T follicular helper cell (primary cell): ENCODE results near the gene MRM1.
"Not testable (repeated sequence)": the region's sequence is repeated elsewhere in the genome, so short reads cannot be mapped to it uniquely, and the experiment has no call there.

Experiments used
- DNase-seq: peaks from one replicate; pipeline ENCODE4 v3.0.0-alpha.2; 2020; ENCODE audit warnings: low read depth

MRM1 gene

GRCh38 chr17:36600936-36601302, 464 bp upstream of the MRM1 start:
- DNase-seq, result no peak

GRCh38 chr17:36602030-36602748, 806 bp downstream of the MRM1 start:
- DNase-seq, result no peak

GRCh38 chr17:36602924-36603384, 1.6 kb downstream of the MRM1 start:
- peak; percentile 62 for DNase-seq

GRCh38 chr17:36605028-36605427, 3.6 kb downstream of the MRM1 start:
- DNase-seq, result not testable (repeated sequence)

- no peak for DNase-seq
Measured at GRCh38 chr17:36608280-36608679, 6.9 kb downstream of the MRM1 start.

- DNase-seq, result no peak
Measured at GRCh38 chr17:36608794-36609497, 7.6 kb downstream of the MRM1 start.

- no peak for DNase-seq
Measured at GRCh38 chr17:36609498-36609862, 8.1 kb downstream of the MRM1 start.

GRCh38 chr17:36610474-36610873, 9.1 kb downstream of the MRM1 start:
- DNase-seq, result no peak

- no peak for DNase-seq
Measured at GRCh38 chr17:36611345-36612072, 10.1 kb downstream of the MRM1 start.

- DNase-seq, result no peak
Measured at GRCh38 chr17:36612323-36612722, 10.9 kb downstream of the MRM1 start.

GRCh38 chr17:36613155-36613554, 11.8 kb downstream of the MRM1 start:
- no peak for DNase-seq

GRCh38 chr17:36614081-36614480, 12.7 kb downstream of the MRM1 start:
- no peak for DNase-seq

- no peak for DNase-seq
Measured at GRCh38 chr17:36614933-36615332, 13.6 kb downstream of the MRM1 start.

- no peak for DNase-seq
Measured at GRCh38 chr17:36616061-36617029, 15.0 kb downstream of the MRM1 start.

- no peak for DNase-seq
Measured at GRCh38 chr17:36617773-36618172, 16.4 kb downstream of the MRM1 start.

- no peak for DNase-seq
Measured at GRCh38 chr17:36623281-36623680, 21.9 kb downstream of the MRM1 start.

- no peak for DNase-seq
Measured at GRCh38 chr17:36625188-36625587, 23.8 kb downstream of the MRM1 start.

- DNase-seq, result no peak
Measured at GRCh38 chr17:36627101-36627500, 25.7 kb downstream of the MRM1 start.

GRCh38 chr17:36628576-36628975, 27.2 kb downstream of the MRM1 start:
- no peak for DNase-seq

- DNase-seq, result peak; percentile 64
Measured at GRCh38 chr17:36629252-36629847, 28.0 kb downstream of the MRM1 start.

GRCh38 chr17:36629970-36630502, 28.7 kb downstream of the MRM1 start:
- no peak for DNase-seq
